HCT116 (cell line): ENCODE results near the gene EIF4G2. TPM values are rescaled to one million over a fixed set of nuclear protein-coding genes. Genes with fewer than 3 reads are reported as not detected.

ENCODE experiments used
- ATAC-seq: fragments of 200-7000 bp; cut with Tn5 transposase; 2 replicates; pipeline ENCODE4 v1.9.1; 2020; ENCODE audit warnings: mild to moderate bottlenecking, moderate library complexity
- BruUV-seq: library from RNA; stranded (reverse); fragments of 400-500 nt; replicated peaks from 2 replicates; lab custom pipeline; 2021; lab: Mats Ljungman, UMichigan
- CTCF ChIA-PET: fragments of 300-600 bp; sonication (Branson Sonifier 250); formaldehyde crosslinking; loops from one replicate; lab custom pipeline; 2021; ENCODE audit warnings: antibody characterized with exemption; lab: Charles Lee
- POLR2A ChIA-PET: fragments of 300-600, 350-600 bp; sonication (Branson Sonifier 250); formaldehyde crosslinking; loops from one replicate; lab custom pipeline; 2021; ENCODE audit warnings: antibody characterized with exemption; lab: Charles Lee
- RAD21 ChIA-PET, 2 experiments: fragments of 300-600 bp; sonication (Branson Sonifier 250); formaldehyde crosslinking; loops; one replicate each; lab custom pipeline; 2023; ENCODE audit warnings: low total read pairs in 2 of 2; ENCODE audit not compliant: uncharacterized antibody in 2 of 2, unreplicated experiment in 2 of 2, low non-redundant PET in 1 of 2; lab: Charles Lee
- DNase-seq: peaks from one replicate; pipeline ENCODE4 v3.0.0-alpha.2; 2010; ENCODE audit warnings: low read depth, low spot score
- H2AFZ ChIP-seq: fragments of 200-600 bp; shearing (Covaris generic), sonication (generic); 2 replicates; pipeline ENCODE4 v1.6.1; 2017; ENCODE audit warnings: low read depth, mixed run types, mixed read lengths, antibody characterized with exemption, low read length; ENCODE audit not compliant: poor library complexity, severe bottlenecking
- H3K27ac ChIP-seq: 2 replicates; pipeline ENCODE4 v1.5.1; 2012; ENCODE audit warnings: low read depth, low read length
- H3K27me3 ChIP-seq: fragments of 200-600 bp; sonication (generic); 2 replicates; pipeline ENCODE4 v1.6.1; 2016; ENCODE audit warnings: mixed run types, low read length, mixed read lengths; ENCODE audit not compliant: insufficient read depth
- H3K36me3 ChIP-seq, 2 experiments: fragments of 200-500 bp in 1 of 2; fragments of 200-600 bp in 1 of 2; sonication (Bioruptor generic) in 1 of 2; sonication (generic) in 1 of 2; 2 replicates each; pipeline versions ENCODE4 v1.5.1 to v1.6.1; 2014 to 2016; ENCODE audit warnings: low read length in 2 of 2, inconsistent platforms in 1 of 2, mixed read lengths in 1 of 2, mixed run types in 1 of 2; ENCODE audit not compliant: insufficient read depth in 2 of 2, control insufficient read depth in 1 of 2
- H3K4me1 ChIP-seq, 2 experiments: fragments of 200-600 bp in 1 of 2; sonication (generic) in 1 of 2; 2 replicates each; pipeline versions ENCODE4 v1.5.1 to v1.6.1; 2012 to 2017; ENCODE audit warnings: low read length in 2 of 2, inconsistent platforms in 1 of 2, mild to moderate bottlenecking in 1 of 2, mixed read lengths in 1 of 2, mixed run types in 1 of 2, moderate library complexity in 1 of 2; ENCODE audit not compliant: insufficient read depth in 2 of 2, control insufficient read depth in 1 of 2
- H3K4me2 ChIP-seq: fragments of 200-600 bp; sonication (generic); 2 replicates; pipeline ENCODE4 v1.6.1; 2017; ENCODE audit warnings: mixed run types, low read length, mixed read lengths
- H3K4me3 ChIP-seq, 2 experiments: fragments of 200-600 bp in 1 of 2; sonication (generic) in 1 of 2; replicated peaks in 1 of 2; 2 replicates each; pipeline ENCODE4 v1.5.1; 2011 to 2016; ENCODE audit warnings: low read length in 2 of 2, control low read depth in 1 of 2, low read depth in 1 of 2, mild to moderate bottlenecking in 1 of 2, mixed read lengths in 1 of 2, mixed run types in 1 of 2
- H3K79me2 ChIP-seq: fragments of 200-600 bp; sonication (generic); 2 replicates; pipeline ENCODE4 v1.6.1; 2017; ENCODE audit warnings: mild to moderate bottlenecking, mixed run types, low read length, moderate library complexity, mixed read lengths; ENCODE audit not compliant: insufficient read depth
- H3K9ac ChIP-seq: fragments of 200-600 bp; sonication (generic); 2 replicates; pipeline ENCODE4 v1.6.1; 2016; ENCODE audit warnings: low read length, mixed read lengths
- H3K9me2 ChIP-seq: fragments of 200-600 bp; sonication (generic), shearing (Covaris generic); 2 replicates; pipeline ENCODE4 v1.6.1; 2017; ENCODE audit warnings: mixed run types, mild to moderate bottlenecking, moderate library complexity; ENCODE audit not compliant: insufficient read depth
- H3K9me3 ChIP-seq, 2 experiments: fragments of 200-500 bp in 1 of 2; fragments of 200-600 bp in 1 of 2; sonication (Bioruptor generic) in 1 of 2; sonication (generic) in 1 of 2; 2 replicates each; pipeline ENCODE4 v1.6.1; 2014 to 2017; ENCODE audit warnings: low read length in 2 of 2, mixed read lengths in 2 of 2, inconsistent platforms in 1 of 2, low read depth in 1 of 2, mild to moderate bottlenecking in 1 of 2, mixed run types in 1 of 2, moderate library complexity in 1 of 2; ENCODE audit not compliant: control insufficient read depth in 1 of 2, insufficient read depth in 1 of 2
- H4K20me1 ChIP-seq: fragments of 200-600 bp; sonication (generic), shearing (Covaris generic); 2 replicates; pipeline ENCODE4 v1.6.1; 2017; ENCODE audit warnings: mixed run types, mild to moderate bottlenecking, moderate library complexity; ENCODE audit not compliant: insufficient read depth
- CBX3 ChIP-seq: IDR thresholded peaks from 2 replicates; pipeline ENCODE4 v1.6.1; 2012; ENCODE audit warnings: low read depth
- JUND ChIP-seq: IDR thresholded peaks from 2 replicates; pipeline ENCODE4 v1.6.1; 2012
- POLR2A ChIP-seq: IDR thresholded peaks from 2 replicates; pipeline ENCODE4 v1.7.0; 2011; ENCODE audit warnings: borderline replicate concordance; ENCODE audit not compliant: insufficient read depth, insufficient read length; ENCODE audit errors: extremely low read depth
- POLR2AphosphoS5 ChIP-seq: IDR thresholded peaks from 2 replicates; pipeline ENCODE4 v1.6.1; 2011; ENCODE audit warnings: mild to moderate bottlenecking, low read depth, low read length, moderate library complexity
- SIN3A ChIP-seq: IDR thresholded peaks from 2 replicates; pipeline ENCODE4 v1.6.1; 2012; ENCODE audit warnings: low read depth
- SP1 ChIP-seq: IDR thresholded peaks from 2 replicates; pipeline ENCODE4 v1.6.1; 2012; ENCODE audit warnings: low read depth
- TCF7L2 ChIP-seq: IDR thresholded peaks from 2 replicates; pipeline ENCODE4 v1.7.0; 2011; ENCODE audit warnings: borderline replicate concordance, inconsistent platforms; ENCODE audit not compliant: insufficient read depth, insufficient read length; ENCODE audit errors: extremely low read depth
- ZNF274 ChIP-seq: fragments of 200-500 bp; sonication (Bioruptor generic); IDR thresholded peaks from 2 replicates; pipeline ENCODE4 v1.6.1; 2014; ENCODE audit warnings: mild to moderate bottlenecking, low read depth, low read length, inconsistent platforms
- intact Hi-C: fragments of 100-400 bp; cut with micrococcal nuclease; formaldehyde crosslinking; loops from 2 replicates; pipeline ENCODE4 v1.10.0; 2022
- total RNA-seq: library from RNA; stranded (reverse); gene quantifications from one replicate; pipeline ENCODE4 v1.2.1, GENCODE V29; 2021; ENCODE audit not compliant: unreplicated experiment
- TF ChIP-seq, protein P1 (sequence below): IDR thresholded peaks from 2 replicates; pipeline ENCODE4 v1.6.1; 2012

EIF4G2 gene
- total RNA-seq, 1 experiment from 2014 or later = 888 TPM

DNA sequence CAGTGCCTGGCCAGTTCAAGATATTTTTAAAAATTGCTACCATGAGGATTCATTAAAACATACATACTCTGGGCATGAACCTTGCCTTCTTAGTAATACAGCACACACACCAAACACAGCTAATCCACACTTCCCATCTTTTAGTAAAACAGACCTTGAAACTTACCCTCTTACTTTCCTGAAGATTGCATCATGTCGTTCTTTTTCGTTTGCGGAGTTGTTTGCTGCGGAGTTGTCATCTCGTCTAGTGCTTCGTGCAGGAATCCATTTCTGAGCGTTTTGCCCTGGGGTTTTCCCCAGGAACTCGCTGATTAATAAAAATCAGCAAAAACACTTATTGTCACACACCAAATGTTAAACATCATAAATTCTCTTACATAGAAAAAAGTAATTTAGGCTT, 3.0 kb downstream of the EIF4G2 start:
- H3K9me3 ChIP-seq = no peaks in the 10 kb centered on the region
- H3K9me2 ChIP-seq = no peaks in the 10 kb centered on the region
- ATAC-seq (no peak), DNase-seq (no peak)
- no TSS peak for BruUV-seq
- H3K36me3 ChIP-seq = peaks cover 59 to 68% of the 10 kb centered on the region in 2 experiments
- intact Hi-C loops = loop anchor here (5.0 kb wide), 2 partner anchors 97 to 127 kb away; no protein-coding TSS in a partner anchor
- H3K27ac ChIP-seq = no peak overlapping the region
- TF ChIP-seq SP1 = no peak
- TF ChIP-seq POLR2AphosphoS5 = 0 out of 2 replicates have a peak, but pooled peaks have one; percentile 10
- TF ChIP-seq, all 23 proteins: peak for 1
- CTCF ChIA-PET = no interaction called here
- peaks cover 10 to 24% of the 10 kb centered on the region in 2 experiments for H3K4me1 ChIP-seq
- no peak overlapping the region for H3K9ac ChIP-seq
- no peak overlapping the region for H2AFZ ChIP-seq
- no peaks in the 10 kb centered on the region for H3K27me3 ChIP-seq
- peaks cover 2% of the 10 kb centered on the region; the same call in 1 of the 2 replicates for H4K20me1 ChIP-seq
- POLR2A ChIA-PET = no interaction called here
- H3K4me3 ChIP-seq = no peak overlapping the region
- H3K79me2 ChIP-seq = peaks cover 77% of the 10 kb centered on the region
- RAD21 ChIA-PET = no interaction called here
- H3K4me2 ChIP-seq = no peak overlapping the region

DNA sequence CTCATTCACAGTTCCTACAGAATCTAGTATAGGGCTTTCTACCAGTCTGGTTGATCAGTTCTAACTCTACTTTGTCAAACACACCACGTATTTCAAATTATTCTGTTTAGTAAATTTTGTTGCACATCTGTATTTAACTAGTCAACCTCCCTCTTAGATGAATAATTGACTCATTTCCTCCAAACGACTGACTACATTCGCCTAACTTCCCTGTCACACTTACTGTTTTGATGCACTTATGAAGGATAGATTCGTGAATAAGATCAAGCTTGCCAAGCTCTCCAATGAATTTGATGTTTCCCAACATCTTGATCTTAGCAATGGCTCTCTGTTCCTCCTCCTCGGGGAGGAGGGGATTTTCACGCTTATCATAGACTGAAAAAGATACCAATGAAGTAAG, 5.0 kb downstream of the EIF4G2 start:
- Histone ChIP-seq H3K4me3 (no peak overlapping the region), H3K27me3 (no peaks in the 10 kb centered on the region), H3K4me1 (peaks cover 3 to 10% of the 10 kb centered on the region in 2 experiments; a peak in 2 of 4 replicates), H2AFZ (no peak overlapping the region), H3K9me2 (no peaks in the 10 kb centered on the region), H3K36me3 (peaks cover 80 to 89% of the 10 kb centered on the region in 2 experiments), H3K4me2 (no peak overlapping the region), H4K20me1 (peaks cover 13% of the 10 kb centered on the region; the same call in 1 of the 2 replicates), H3K79me2 (peaks cover 95% of the 10 kb centered on the region), H3K27ac (no peak overlapping the region), H3K9ac (no peak overlapping the region), H3K9me3 (no peaks in the 10 kb centered on the region)
- no TSS peak for BruUV-seq
- TF ChIP-seq POLR2A (no peak), POLR2AphosphoS5 (no peak), JUND (no peak), ZNF274 (no peak), SIN3A (no peak), CBX3 (no peak), TCF7L2 (no peak)
- TF ChIP-seq, protein P1, sequence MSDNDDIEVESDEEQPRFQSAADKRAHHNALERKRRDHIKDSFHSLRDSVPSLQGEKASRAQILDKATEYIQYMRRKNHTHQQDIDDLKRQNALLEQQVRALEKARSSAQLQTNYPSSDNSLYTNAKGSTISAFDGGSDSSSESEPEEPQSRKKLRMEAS = no peak
- DNase-seq = no peak
- no peak for ATAC-seq
- intact Hi-C loops = no loop called here
- ChIA-PET POLR2A (interaction anchor here (1.0 to 1.5 kb wide), 3 partner anchors 7 to 97 kb away, joined by 3 to 4 read pairs (median 3); no protein-coding TSS in a partner anchor), CTCF (interaction anchor here (1.0 to 2.3 kb wide), 3 partner anchors 11 to 130 kb away, joined by 3 to 11 read pairs (median 4); no protein-coding TSS in a partner anchor), RAD21 (no interaction called here)
